LNCaP clone FGC (cell line): ENCODE results near the gene OVCA2.

Source experiments
- DNase-seq: peaks from one replicate; pipeline ENCODE4 v3.0.0-alpha.2; 2011; ENCODE audit warnings: low read depth
- H3K4me3 ChIP-seq: 2 replicates; pipeline ENCODE4 v1.5.1; 2011; ENCODE audit warnings: mild to moderate bottlenecking, low read depth, low read length, control low read depth
- CTCF ChIP-seq: IDR thresholded peaks from 2 replicates; pipeline ENCODE4 v1.5.1; 2012; ENCODE audit warnings: mild to moderate bottlenecking; ENCODE audit not compliant: control insufficient read depth, insufficient read depth; ENCODE audit errors: extremely low read depth

Gene OVCA2

GRCh38 chr17:2028234-2028614 lies 13.6 kb upstream of the OVCA2 start:
- TF ChIP-seq CTCF = no peak
- DNase-seq = no peak

GRCh38 chr17:2028737-2029136 lies 13.1 kb upstream of the OVCA2 start:
- DNase-seq = no peak
- no peak overlapping the region for H3K4me3 ChIP-seq
- TF ChIP-seq CTCF = no peak

More at GRCh38 chr17:2028234-2028614, 13.6 kb upstream of the OVCA2 start:
- no peak overlapping the region for H3K4me3 ChIP-seq

- peak within 1 kb of the TSS; percentile 99 for H3K4me3 ChIP-seq
- TF ChIP-seq CTCF = no peak
- DNase-seq = peak; percentile 74
Measured at GRCh38 chr17:2029911-2030778, 11.7 kb upstream of the OVCA2 start, which contains the start of gene DPH1. TSS of gene DPH1 (plus strand) at chr17:2030153. CDS start at chr17:2030170, 17 bp downstream.

- peak; percentile 63 for TF ChIP-seq CTCF
- DNase-seq = no peak
- peak overlapping the region; percentile 99 for H3K4me3 ChIP-seq
Measured at GRCh38 chr17:2030779-2031163, 11.1 kb upstream of the OVCA2 start.

GRCh38 chr17:2033153-2033552 lies 8.7 kb upstream of the OVCA2 start:
- no peak for TF ChIP-seq CTCF
- H3K4me3 ChIP-seq = no peak overlapping the region
- no peak for DNase-seq

GRCh38 chr17:2034157-2034556 lies 7.7 kb upstream of the OVCA2 start:
- TF ChIP-seq CTCF = no peak
- no peak for DNase-seq
- H3K4me3 ChIP-seq = no peak overlapping the region
